Activated CD8-positive, alpha-beta memory T cell treated with anti-CD3 and anti-CD28 coated beads for 24 hours (primary cell): ENCODE results near the gene TMEM151B.
"Not testable (repeated sequence)": the region's sequence is repeated elsewhere in the genome, so short reads cannot be mapped to it uniquely, and the experiment has no call there.

Source experiments
- DNase-seq: peaks from one replicate; pipeline ENCODE4 v3.0.0-alpha.2; 2020

TMEM151B gene

DNA sequence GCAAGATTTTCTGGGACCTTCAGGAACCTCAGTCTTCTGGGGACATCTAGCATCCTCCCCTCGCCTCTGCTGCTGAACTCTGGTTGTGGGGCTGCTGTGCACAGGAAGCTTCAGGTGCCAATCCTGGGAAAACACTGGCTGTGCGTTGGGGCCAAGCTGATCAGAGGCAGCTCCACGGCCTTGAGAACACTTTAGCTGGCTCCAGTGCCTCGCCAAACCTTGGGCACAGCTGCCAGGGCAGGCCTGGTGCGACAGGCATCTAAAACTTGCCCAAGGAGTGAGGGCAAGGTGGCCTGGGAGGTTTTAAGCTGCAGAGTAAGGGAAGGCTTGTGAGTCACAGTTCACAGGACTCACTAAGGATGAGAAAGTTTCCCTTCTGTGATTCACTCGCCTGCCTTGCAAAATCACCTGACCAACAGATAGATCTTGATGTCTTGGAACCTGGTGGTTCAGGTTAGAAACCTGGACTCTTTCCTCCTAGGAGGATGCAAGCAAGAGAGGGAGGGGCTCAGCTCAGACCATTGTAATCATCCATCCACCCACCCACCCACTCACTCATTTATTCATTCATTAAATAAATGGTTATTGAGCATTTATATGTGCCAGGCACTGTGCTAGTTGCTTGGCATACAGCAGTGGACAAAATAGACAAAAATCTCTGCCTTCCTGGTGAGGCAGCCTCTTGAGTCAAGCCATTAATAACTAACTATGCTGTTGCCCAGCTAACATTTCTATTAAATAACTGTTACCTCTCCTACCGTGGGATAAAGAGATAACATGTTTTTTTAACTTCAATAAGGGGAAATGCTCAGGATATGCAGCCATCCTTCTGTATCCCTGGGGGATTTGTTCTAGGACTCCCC, 69.7 kb downstream of the TMEM151B start:
- DNase-seq: peak; percentile 50

DNA sequence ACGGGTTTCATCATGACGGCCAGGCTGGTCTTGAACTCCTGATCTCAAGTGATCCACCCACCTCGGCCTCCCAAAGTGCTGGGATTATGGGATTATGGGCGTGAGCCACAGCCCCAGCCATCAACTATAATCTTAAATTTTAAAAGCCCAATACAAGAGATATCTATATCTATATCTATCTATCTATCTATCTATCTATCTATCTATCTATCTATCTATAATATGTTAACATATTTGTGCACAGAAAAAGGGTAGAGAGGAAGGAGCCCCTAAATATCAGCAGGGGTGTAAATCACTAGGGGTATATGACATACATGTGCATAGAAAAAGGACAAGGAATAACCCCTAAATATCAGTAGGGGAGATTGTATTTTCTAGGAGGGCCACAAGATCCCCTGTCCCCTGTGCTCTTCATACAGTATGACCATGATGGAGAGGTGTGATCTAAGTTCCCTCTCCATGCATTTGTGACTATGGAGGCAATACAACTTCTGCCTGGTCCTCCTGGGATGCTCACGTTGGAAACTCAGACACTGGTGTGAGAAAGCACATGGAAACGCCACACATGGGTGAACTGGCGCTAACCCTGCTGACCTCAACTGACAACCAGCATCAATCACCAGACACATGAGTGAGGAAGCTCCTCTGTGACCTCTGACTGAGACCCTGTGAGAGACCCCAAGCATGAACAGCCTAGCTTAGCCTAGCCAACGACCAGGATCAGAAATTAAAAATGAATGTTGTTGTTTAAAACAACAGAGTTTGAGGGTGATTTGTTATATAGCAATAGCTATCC, 71.0 kb downstream of the TMEM151B start:
- DNase-seq: no peak

DNA sequence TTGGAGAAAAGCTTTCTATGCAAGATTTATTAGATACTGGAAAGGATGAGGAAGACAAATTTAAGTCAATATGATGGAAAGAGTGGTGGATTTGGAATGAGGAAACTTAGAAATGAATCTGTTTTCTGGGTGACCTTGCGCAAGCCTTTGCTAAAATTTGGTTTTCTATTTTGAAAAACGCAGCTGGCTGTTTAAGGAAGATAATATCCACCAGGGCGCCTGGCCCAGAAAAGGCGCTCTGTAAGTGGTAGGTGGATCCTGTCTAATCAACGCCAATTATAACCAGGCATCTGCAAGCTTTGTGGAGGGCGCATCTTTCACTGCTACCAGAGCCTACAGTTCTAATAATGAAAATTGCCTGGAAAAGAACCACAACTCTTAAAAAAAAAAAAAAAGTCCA, 71.8 kb downstream of the TMEM151B start:
- DNase-seq: no peak

DNA sequence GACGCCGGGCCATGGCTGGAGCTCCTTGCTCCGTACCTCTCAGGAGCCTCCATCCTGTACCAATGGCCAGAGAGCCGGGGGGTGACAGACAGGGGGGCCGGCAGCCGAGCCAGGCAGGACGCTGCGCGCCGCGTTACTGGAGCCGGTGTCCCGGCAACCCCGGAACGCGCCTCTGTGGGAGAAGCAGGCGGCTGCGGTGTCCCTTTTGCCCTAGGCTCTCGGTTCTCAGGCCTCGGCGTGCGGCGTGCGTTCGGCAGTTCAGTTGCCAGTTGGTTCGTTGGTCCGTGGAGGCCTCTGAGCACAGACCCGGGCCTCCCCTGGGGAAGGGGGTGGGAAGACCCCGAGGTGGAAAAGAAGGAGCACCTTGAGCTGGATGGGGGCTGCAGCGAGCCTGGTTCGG, 72.2 kb downstream of the TMEM151B start, which contains the start of gene SPATS1:
Gene SPATS1 (plus strand): TSS at position 162 of the 400 bp plus-strand sequence. CDS start 446 bp downstream, outside the sequence.
- peak; percentile 55 for DNase-seq

DNA sequence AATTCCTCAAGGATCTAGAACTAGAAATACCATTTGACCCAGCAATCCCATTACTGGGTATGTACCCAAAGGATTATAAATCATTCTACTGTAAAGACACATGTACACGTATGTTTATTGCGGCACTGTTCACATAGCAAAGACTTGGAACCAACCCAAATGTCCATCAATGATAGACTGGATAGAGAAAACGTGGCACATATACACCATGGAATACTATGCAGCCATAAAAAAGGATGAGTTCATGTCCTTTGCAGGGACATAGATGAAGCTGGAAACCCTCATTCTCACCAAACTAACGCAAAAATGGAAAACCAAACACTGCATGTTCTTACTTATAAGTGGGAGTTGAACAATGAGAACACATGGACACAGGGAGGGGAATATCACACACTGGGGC, 76.6 kb downstream of the TMEM151B start:
- DNase-seq: not testable (repeated sequence)

DNA sequence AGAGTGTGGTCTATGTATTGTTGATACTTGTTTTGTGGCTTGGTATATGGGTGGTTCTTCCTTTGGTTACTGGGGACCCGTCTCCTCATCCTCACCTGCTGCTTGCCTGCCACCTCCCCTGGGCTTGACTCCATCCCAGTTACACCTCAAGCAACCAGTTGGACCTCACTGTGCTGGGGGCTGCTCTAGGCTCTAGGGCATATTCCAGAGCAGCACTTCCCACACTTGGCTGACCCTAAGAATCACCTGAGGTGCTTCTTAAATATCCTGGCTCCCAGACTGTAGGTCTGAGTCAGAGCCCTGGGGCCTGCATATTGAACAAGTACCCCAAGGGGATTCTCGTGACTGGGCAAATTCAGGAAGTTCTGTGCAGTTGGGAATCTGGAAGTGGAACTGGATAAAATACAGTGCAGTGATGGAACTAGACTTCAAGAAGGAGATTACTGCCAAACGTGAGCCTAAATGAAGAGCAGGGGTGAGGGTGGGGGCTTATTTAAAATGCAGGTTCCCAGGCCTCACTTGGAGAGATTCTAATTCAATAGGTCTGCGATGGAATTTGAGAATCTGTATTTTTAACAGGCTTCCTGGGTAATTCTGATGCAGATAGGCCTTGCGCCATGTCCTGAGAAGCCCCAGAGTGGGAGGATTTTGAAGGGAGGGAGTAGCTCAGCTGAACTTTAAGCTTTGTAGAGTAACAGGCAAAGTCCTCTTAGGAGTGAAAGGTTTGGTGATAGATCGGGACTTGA, 79.8 kb downstream of the TMEM151B start:
- DNase-seq: peak; percentile 28

DNA sequence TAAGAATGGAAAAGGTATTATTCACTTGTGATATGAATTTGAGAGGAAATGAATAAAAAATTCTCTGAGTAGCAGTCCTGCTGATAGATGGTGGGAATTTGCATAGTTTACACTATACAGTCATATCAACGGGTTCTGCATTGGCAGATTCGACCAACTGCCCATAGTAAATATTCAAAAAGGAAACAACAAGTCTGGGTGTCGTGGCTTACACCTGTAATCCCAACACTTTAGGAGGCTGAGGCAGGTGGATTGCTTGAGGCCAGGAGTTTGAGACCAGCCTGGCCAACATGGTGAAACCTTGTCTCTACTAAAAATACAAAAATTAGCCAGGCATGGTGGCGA, 80.4 kb downstream of the TMEM151B start:
- DNase-seq: not testable (repeated sequence)

DNA sequence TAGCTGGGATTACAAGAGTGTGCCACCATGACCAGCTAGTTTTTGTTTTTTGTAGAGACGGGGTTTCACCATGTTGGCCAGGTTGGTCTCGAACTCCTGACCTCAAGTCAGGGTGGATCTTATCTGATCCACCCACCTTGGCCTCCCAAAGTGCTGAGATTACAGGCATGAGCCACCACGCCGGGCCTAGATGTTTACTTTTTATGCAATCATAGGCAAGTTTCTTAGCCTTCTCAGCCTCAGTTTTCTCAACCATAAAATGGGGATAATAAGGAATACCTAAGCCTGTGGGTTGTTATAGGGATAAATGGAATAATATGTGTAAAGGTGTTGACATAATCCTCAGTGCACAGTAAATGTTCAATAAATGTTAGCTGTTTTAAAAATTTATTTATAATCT, 82.0 kb downstream of the TMEM151B start:
- DNase-seq: no peak

DNA sequence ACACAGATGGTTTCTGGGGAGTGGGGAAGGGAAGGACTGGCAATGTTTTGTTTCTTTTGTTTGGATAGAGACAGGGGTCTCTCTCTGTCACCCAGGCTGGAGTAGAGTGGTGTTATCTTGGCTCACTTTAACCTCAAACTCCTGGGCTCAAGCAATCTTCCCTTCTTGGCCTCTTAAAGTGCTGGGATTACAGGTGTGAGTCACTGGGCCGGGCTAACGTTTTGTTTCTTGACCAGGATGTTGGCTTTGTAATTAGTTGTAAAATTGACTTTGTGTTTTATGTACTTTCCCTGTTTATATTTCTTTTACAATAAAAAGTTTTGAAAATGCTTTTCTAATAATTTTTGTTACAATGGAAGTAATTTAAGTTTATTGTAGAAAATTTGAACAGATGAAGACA, 83.1 kb downstream of the TMEM151B start:
- no peak for DNase-seq

DNA sequence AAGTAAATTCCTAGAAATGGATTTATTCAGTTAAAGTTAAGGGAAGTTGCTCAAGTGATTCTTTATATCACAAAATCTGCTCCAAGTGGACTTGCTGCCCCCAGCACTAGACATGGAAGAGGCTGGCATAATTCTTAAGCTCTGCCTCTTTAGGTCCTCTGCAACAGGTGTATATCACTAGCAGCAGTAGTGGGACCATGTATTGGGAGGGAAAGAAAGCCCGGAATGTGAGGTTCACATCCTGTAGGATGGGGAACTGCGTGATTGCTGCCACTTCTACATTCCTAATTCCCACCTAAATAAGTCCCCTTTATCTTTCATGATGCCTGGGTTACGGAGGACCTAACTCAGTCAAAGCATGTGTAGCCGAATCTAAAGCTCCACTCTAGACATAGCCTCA, 85.4 kb downstream of the TMEM151B start:
- peak; percentile 17 for DNase-seq

DNA sequence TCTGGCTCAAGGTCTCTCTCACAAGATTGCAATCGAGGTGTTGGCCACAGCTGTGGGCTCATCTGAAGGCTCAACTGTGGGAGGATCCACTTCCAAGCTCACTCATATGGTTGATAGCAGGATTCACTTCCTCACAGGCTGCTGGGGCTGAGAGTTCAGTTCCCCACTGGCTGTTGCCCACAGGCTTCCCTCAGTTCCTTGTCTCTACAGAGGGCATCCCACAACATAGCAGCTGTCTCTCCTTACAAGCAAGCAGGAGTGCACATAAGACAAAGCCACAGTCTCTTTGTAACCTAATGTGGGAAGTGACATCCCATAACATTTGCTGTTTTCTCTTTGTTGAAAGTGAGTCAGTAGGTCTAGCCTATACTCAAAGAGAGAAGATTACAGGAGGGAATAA, 86.2 kb downstream of the TMEM151B start:
- DNase-seq: peak; percentile 38
